GM20000 (cell line): Measurements from ENCODE around the gene CORO1C.

Experiments used
- DNase-seq: peaks from one replicate; pipeline ENCODE4 v3.0.0; 2012; ENCODE audit warnings: low spot score
- TF ChIP-seq, protein P1 (sequence below): IDR thresholded peaks from 2 replicates; pipeline ENCODE4 v1.5.1; 2012; ENCODE audit warnings: mild to moderate bottlenecking, control low read depth; ENCODE audit errors: extremely low read depth, missing control alignments

CORO1C gene

DNA sequence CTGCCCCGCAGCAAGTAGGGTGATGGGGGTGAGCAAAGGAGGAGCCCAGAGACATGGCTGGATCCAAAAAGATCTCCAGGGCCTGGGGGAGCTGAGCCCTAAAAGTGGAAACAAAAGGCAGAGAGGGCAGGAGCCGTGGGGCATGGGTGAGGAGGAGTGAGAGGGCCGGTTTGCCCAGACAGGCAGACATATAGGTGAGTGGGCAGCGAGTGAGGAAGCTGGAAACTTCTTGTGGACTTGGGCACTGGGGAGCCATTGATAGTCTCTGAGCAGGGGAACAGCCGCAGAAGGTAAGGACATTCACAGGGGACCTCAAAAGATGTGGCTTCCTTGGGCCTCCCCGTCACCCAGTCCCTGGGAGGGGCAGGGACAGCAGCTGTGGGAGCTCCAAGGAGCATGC, 116.7 kb downstream of the CORO1C start:
- TF ChIP-seq, protein P1, sequence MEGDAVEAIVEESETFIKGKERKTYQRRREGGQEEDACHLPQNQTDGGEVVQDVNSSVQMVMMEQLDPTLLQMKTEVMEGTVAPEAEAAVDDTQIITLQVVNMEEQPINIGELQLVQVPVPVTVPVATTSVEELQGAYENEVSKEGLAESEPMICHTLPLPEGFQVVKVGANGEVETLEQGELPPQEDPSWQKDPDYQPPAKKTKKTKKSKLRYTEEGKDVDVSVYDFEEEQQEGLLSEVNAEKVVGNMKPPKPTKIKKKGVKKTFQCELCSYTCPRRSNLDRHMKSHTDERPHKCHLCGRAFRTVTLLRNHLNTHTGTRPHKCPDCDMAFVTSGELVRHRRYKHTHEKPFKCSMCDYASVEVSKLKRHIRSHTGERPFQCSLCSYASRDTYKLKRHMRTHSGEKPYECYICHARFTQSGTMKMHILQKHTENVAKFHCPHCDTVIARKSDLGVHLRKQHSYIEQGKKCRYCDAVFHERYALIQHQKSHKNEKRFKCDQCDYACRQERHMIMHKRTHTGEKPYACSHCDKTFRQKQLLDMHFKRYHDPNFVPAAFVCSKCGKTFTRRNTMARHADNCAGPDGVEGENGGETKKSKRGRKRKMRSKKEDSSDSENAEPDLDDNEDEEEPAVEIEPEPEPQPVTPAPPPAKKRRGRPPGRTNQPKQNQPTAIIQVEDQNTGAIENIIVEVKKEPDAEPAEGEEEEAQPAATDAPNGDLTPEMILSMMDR: no peak
- no peak for DNase-seq

DNA sequence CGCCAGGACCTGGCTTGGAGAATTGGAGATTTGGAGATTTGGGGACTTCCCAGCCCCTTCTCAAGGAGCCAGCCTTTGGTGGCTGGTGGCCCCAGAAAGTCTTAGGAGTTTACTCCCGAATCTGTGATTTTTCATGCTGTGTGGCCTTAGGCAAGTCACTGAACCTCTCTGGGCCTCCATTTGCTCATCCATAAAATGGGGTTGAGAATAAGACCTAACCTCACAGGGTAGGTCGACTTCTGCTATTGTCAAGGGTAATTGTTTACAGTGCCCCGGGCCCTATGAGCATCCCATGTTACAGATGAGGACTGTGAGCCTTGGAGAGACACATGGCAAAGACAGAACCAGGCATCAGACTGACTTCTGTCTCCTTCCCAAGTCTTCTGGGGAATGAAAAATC, 117.3 kb downstream of the CORO1C start:
- TF ChIP-seq, protein P1: no peak
- DNase-seq: no peak

DNA sequence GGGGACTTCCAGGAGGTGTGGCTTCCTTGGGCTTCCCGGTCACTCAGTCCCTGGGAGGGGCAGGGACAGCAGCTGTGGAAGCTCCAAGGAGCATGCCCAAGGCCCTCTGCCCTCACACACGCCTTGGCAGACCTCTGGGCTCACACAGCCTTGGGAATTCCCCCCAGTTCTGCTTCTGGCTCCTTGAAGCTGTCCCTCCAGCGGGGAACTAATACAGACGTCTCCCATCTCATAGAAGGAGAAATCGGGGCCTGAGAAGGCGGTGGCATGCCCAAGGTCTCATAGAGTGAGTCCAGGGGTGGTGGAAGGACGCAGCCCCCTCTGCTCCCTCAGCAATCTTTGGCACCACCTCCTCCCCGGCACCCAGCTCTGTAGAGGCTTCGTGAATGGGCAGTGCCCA, 117.8 kb downstream of the CORO1C start:
- TF ChIP-seq, protein P1: no peak
- no peak for DNase-seq

DNA sequence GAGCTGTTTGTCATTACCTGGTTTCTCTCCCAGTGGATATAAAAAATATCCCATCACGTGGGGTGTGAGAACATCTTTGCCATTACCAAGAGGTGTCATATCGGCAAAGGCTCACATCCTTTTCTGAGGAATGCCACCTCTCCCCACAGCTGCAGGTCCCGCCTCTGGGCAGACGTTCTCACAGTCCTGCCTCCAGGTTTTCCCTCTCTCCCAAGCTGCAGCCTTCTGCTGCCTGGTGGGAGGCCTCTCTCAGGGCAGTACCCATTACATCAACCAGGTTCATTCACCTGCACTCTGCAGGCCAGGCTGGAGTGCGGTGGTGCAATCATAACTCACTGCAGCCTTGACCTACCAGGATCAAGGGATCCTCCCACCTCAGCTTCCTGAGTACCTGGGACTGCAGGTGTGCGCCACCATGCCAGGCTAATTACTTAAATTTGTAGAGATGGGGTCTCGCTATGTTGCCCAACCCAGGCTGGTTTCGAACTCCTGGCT, 118.5 kb downstream of the CORO1C start:
- TF ChIP-seq, protein P1: no peak
- DNase-seq: no peak

DNA sequence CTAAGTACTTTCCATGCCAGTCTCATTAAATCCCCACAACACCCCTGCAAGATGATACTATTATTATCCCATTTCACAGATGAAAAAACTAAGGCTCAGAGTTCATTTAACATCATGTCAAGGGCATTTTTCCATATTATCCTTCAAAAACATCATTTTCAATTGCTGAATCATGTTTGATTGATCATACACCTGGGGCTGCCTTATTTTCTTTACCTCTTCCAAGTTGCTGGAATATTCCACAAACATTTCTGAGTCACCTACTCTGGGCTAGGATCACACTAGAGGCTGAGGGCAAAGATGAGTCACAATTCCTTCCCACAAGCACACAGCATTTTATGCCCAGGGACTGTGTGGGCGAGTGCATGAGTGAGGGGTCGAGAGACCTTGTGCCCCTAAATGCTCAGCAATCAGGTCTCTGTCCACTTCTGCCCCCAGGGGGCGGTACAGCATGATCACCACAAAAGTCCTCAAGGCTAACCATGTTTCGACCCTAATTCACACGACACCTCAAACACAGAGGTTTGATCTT, 119.4 kb downstream of the CORO1C start:
- DNase-seq: no peak

DNA sequence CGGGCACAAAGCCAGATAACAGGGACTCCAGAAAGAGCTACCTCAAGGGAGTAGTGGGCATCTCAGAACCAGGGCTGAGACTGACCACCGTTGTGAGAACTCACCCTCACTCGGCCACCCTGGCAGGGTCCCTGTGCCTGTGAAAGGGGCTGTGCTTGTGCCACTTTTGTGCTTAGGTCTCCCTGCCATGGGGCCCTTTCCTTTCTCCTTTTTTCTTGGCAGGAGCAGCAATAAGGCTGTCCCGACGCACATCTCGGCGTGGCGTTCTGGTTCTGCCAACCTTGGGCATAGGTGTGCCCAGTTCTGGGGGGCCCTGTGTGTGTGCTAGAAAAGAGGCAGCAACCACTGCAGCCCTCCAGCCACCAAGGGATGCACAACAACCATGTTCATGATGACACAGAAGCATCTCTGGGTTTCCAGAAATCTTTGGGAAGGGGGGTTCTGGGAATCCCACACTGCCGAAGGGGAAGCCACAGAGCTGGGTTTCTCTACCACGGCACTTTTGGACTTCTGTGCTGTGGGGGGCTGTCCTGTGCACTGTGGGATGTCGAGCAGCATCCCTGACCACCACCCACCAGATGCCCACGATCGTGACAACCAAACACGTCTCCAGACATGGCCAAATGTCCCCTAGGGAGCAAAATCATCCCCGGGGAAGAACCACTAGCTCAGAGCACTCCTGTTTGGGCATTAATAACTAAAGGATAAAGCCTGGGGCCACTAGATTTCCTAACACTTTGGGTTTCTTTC, 120.3 kb downstream of the CORO1C start:
- TF ChIP-seq, protein P1: no peak
- no peak for DNase-seq

More for the DNA sequence above, 119.4 kb downstream of the CORO1C start:
- TF ChIP-seq, protein P1: peak; percentile 25

DNA sequence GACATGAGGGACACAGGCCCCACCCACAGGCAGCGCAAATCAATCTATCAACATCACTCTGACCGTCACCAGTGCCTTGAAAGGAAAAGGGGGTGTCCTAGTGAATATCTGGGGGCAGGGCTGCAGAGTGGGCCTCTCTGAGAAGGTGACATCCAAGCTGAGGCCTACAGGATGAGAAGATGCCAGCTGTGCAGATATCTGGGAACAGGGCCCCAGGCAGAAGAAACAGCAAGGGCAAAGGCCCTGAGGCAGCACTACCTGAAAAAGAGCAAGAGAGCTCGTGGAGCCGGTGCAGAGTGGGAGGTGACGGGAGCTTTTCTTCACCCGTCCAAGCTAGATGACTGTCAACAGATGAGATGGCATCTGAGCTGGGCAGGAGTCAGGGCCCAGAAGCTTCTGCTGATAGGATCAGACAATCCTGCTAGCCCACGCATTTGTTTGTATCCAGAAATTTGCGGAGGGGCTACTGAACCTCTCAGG, 120.9 kb downstream of the CORO1C start:
- TF ChIP-seq, protein P1: no peak
- no peak for DNase-seq
